ENCODE measurements around the gene TFR2. TPM values are rescaled to one million over a fixed set of nuclear protein-coding genes. Genes with fewer than 3 reads are reported as not detected.

The TFR2 gene
- total and polyA plus RNA-seq, 2 of the 13 experiments (the other 11 are each of a cell fraction or from before 2014, with no cell fraction given) = 36.9 to 64.2 TPM

DNA sequence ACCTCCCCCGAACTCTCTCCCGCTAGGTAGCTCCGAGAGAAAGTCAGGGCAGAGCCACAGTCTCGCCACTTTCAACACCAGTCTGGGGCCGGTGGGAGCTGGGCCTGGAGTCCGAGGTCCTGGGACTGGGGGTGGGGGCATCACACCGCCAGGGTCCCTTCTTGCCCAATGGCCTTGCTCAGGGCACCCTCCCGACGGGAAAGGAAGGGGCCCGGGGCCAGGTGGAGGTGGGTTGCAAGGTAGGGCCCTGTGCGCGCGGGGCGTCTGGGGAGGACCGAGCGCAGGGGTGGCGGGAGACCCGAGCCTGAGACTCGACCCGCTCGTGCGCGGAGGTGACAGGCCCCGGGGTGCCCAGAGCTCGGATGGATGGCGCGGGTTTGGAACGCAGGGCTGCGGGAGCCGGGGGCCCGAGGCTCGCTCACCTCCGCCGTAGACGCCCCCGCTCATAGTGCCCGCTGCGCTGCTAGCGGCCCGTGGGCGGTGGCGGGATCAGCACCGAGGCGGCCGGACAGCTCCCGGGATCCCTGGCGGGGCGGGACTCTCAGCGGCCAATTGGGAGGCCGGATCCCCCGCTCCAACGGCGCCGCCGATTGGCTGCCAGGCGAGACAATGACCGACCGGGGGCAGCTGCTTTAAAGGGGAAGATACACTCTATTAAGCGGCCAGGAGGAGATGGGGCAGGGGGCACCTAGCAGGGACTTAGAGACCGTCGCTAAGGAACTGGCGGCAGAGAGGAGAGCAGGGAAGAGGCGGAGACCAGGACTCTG, 14.7 kb upstream of the TFR2 start, which contains the start of gene ACTL6B (continued):
- TF ChIP-seq ZNF720 (CRISPR knock-in tag; IDR thresholded peaks at IDR 0.05) (no peak), JUND (CRISPR knock-in tag; IDR thresholded peaks at IDR 0.05) (no peak), U2AF2 (IDR thresholded peaks at IDR 0.05; ENCODE audit: low read depth, low read length) (no peak), LCORL (IDR thresholded peaks at IDR 0.05) (no peak), LCORL (CRISPR knock-in tag; IDR thresholded peaks at IDR 0.05) (0 out of 2 replicates have a peak, but pooled peaks have one; percentile 44), KMT2B (CRISPR knock-in tag; IDR thresholded peaks at IDR 0.05) (peak; percentile 79), AHDC1 (CRISPR knock-in tag; IDR thresholded peaks at IDR 0.05; ENCODE audit: borderline replicate concordance) (no peak), SMARCC2 (IDR thresholded peaks at IDR 0.05) (no peak), MNT (IDR thresholded peaks at IDR 0.05) (no peak), CENPX (CRISPR knock-in tag; IDR thresholded peaks at IDR 0.05) (no peak), ZSCAN29 (CRISPR knock-in tag; conservative IDR thresholded peaks at IDR 0.05) (no peak), ZNF260 (CRISPR knock-in tag; IDR thresholded peaks at IDR 0.05; ENCODE audit: borderline replicate concordance, low read depth) (no peak), ZNF629 (CRISPR knock-in tag; conservative IDR thresholded peaks at IDR 0.05) (no peak)
